ACC112 (cell line): ENCODE data around the gene FEZF2.

Experiments used
- H2AFZ ChIP-seq: fragments of 200-600 bp; sonication (generic); one replicate; pipeline ENCODE4 v1.6.0; 2017; ENCODE audit warnings: antibody characterized with exemption, low read length; ENCODE audit not compliant: unreplicated experiment
- H3K27ac ChIP-seq: fragments of 200-600 bp; sonication (generic); 2 replicates; pipeline ENCODE4 v1.5.1; 2014; ENCODE audit warnings: low read depth, mild to moderate bottlenecking, antibody characterized with exemption, low read length, moderate library complexity
- H3K27me3 ChIP-seq: fragments of 200-600 bp; sonication (generic); 2 replicates; pipeline ENCODE4 v1.6.1; 2014; ENCODE audit warnings: mild to moderate bottlenecking, antibody characterized with exemption, low read length, moderate library complexity, mixed read lengths; ENCODE audit not compliant: insufficient read depth
- H3K36me3 ChIP-seq: fragments of 200-600 bp; sonication (generic); 2 replicates; pipeline ENCODE4 v1.6.1; 2016; ENCODE audit warnings: mild to moderate bottlenecking, antibody characterized with exemption, low read length, moderate library complexity, mixed read lengths; ENCODE audit not compliant: insufficient read depth
- H3K4me1 ChIP-seq: fragments of 200-600 bp; sonication (generic); one replicate; pipeline ENCODE4 v1.6.1; 2016; ENCODE audit warnings: low read length, mixed read lengths; ENCODE audit not compliant: insufficient read depth, unreplicated experiment, control insufficient read depth
- H3K4me3 ChIP-seq: fragments of 200-600 bp; sonication (generic); 2 replicates; pipeline ENCODE4 v1.5.1; 2014; ENCODE audit warnings: mild to moderate bottlenecking, low read depth, low read length
- H3K79me2 ChIP-seq: fragments of 200-600 bp; sonication (generic); one replicate; pipeline ENCODE4 v1.6.0; 2016; ENCODE audit warnings: low read length; ENCODE audit not compliant: control insufficient read depth, unreplicated experiment, insufficient read depth

Gene FEZF2

DNA sequence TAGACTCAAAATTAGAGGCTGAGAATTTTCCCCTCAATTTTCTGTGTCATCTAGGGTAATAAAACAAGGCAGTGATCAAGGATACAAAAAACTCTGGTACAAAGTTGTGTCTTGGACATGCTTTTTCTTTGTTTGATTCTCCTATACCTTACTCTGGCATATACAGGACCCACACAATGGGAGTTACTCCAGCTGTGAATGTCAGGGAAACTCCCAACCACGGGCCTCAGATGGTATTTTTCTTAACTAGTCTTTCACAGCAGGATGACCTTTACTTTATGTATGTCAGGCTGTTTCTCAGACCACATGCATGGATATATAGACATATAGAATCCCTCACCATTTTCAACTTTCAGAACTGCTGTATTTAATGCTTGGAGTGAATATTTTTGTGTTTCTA, 41.3 kb downstream of the FEZF2 start:
- no peak overlapping the region for H2AFZ ChIP-seq

DNA sequence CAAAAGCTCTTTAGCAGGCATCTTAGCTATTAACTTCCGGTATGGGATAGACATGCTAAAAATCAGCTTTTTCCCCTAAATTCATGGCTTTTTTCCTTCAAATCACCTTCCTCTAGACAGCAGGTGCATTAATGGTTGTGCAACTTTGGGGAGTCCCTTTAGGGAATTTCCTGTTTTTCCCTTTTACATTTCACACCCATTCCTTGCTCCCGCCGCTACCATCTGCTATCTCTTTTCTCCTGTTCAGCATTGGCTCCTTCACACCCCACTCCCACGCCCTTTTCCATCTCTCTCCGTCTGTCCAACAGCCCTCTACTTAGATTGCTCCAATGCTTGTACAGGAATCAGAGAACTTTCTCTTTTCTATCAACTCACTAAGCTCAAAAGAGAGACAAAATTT, 43.4 kb downstream of the FEZF2 start:
- H3K27me3 ChIP-seq: no peaks in the 10 kb centered on the region
- H3K79me2 ChIP-seq: no peaks in the 10 kb centered on the region
- no peaks in the 10 kb centered on the region for H3K36me3 ChIP-seq
- H2AFZ ChIP-seq: no peak overlapping the region
- no peak overlapping the region for H3K4me3 ChIP-seq
- no peak overlapping the region for H3K27ac ChIP-seq
- no peaks in the 10 kb centered on the region for H3K4me1 ChIP-seq

More for the DNA sequence above, 41.3 kb downstream of the FEZF2 start:
- no peaks in the 10 kb centered on the region for H3K79me2 ChIP-seq
- no peaks in the 10 kb centered on the region for H3K4me1 ChIP-seq
- H3K27me3 ChIP-seq: no peaks in the 10 kb centered on the region
- H3K27ac ChIP-seq: no peak overlapping the region
- no peaks in the 10 kb centered on the region for H3K36me3 ChIP-seq
- no peak overlapping the region for H3K4me3 ChIP-seq

DNA sequence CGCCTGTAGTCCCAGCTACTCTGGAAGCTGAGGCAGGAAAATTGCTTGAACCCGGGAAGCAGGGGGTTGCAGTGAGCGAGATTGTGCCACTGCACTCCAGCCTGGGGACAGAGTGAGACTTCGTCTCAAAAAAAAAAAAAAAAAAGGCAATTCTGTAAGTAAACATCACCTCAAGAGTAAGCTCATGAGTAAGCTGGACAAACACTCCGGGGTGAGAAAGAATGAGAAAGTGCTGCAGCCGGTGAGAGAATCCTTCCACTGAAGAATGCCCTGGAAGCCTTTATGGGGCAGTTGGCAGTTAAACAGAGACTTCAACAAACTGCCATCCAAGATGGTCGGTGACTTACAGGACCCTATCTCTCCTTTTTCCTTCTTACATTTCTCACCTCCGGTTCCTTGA, 47.5 kb downstream of the FEZF2 start:
- H3K36me3 ChIP-seq: peaks cover 6% of the 10 kb centered on the region; the same call in 1 of the 2 replicates
- H3K4me3 ChIP-seq: no peak overlapping the region
- H2AFZ ChIP-seq: no peak overlapping the region
- H3K4me1 ChIP-seq: no peaks in the 10 kb centered on the region
- no peaks in the 10 kb centered on the region for H3K79me2 ChIP-seq
- no peaks in the 10 kb centered on the region for H3K27me3 ChIP-seq
- no peak overlapping the region for H3K27ac ChIP-seq

DNA sequence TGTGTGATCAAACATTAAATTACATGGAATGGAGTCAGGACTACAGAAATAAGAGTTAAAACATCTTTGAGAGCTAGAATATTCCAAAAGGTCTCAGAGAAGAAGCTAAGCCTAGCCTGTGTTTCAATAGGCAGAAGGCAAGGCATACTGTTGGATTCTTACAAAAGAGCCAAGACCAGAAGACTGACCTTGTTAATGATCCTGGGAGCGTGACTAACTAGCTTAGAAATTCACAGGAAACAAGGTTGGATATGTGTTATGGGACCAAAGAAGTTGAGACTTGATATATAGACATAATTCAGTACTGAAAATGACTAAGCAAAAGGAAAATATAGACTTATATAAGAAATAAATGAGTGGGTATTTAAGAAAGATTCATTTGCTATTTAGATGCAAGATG, 50.1 kb downstream of the FEZF2 start:
- H3K4me1 ChIP-seq: no peaks in the 10 kb centered on the region
- peaks cover 6% of the 10 kb centered on the region; the same call in 1 of the 2 replicates for H3K36me3 ChIP-seq
- no peaks in the 10 kb centered on the region for H3K79me2 ChIP-seq
- H3K27me3 ChIP-seq: no peaks in the 10 kb centered on the region
- no peak overlapping the region for H3K4me3 ChIP-seq
- H3K27ac ChIP-seq: no peak overlapping the region
- no peak overlapping the region for H2AFZ ChIP-seq
